Esophagus muscularis mucosa (tissue), 3 donors: ENCODE data around the gene SIK3.

Experiments
- POLR2AphosphoS5 ChIP-seq, 2 donors: sonication (generic); formaldehyde crosslinking; IDR thresholded peaks; one replicate each; pipeline ENCODE4 v1.6.1; 2017; ENCODE audit warnings: antibody characterized with exemption in 2 of 2
- TF ChIP-seq, protein P1 (sequence below), 3 experiments: fragments of 200-600 bp in 2 of 3; fragments of 450-650 bp in 1 of 3; sonication (generic) in 2 of 3; IDR thresholded peaks; one replicate each; pipeline ENCODE4 v1.5.1; 2017 to 2019; ENCODE audit warnings: antibody characterized with exemption in 3 of 3, mild to moderate bottlenecking in 2 of 3, moderate library complexity in 1 of 3

DNA sequence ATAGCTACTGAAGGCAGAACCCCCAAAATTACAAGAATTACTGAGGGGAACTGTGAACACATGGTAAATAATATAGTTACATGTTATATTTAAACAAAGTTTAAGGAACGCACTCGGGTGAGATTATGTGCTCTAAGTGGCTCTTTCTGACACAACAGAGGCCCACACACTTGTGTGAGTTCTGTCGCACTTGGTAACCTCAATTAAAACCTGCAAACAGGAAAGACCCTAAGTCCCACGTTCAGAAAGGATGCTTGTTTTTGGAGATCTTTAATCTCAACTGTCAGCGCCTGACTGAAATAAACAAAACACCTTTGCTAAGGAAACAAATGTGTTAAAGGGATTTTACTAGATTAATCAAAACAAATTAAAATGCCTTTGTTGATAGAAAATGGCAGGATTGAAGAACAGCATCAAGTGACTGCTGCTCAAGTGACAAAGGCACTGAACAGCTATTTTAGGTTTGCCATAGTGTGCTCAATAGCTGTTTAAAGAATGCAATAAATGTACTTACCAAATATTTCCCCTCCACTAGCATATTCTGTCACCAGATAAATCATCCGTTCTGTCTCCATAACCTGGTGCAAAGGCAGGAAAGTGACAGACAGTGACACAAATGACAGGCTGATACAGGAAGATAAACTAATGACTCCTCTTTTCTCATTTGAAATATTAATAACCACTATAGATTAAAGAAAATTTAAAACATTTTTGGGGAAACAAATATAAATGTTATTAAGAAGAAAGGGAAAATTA is 144.5 kb downstream of the SIK3 start:
- TF ChIP-seq, protein P1, sequence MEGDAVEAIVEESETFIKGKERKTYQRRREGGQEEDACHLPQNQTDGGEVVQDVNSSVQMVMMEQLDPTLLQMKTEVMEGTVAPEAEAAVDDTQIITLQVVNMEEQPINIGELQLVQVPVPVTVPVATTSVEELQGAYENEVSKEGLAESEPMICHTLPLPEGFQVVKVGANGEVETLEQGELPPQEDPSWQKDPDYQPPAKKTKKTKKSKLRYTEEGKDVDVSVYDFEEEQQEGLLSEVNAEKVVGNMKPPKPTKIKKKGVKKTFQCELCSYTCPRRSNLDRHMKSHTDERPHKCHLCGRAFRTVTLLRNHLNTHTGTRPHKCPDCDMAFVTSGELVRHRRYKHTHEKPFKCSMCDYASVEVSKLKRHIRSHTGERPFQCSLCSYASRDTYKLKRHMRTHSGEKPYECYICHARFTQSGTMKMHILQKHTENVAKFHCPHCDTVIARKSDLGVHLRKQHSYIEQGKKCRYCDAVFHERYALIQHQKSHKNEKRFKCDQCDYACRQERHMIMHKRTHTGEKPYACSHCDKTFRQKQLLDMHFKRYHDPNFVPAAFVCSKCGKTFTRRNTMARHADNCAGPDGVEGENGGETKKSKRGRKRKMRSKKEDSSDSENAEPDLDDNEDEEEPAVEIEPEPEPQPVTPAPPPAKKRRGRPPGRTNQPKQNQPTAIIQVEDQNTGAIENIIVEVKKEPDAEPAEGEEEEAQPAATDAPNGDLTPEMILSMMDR (IDR thresholded peaks at IDR 0.05): no peak
- no peak for TF ChIP-seq POLR2AphosphoS5 (IDR thresholded peaks at IDR 0.05)
